Endothelial cell of coronary artery (primary cell): ENCODE data around the gene SEPTIN5. TPM values are rescaled to one million over a fixed set of nuclear protein-coding genes. Genes with fewer than 3 reads are reported as not detected.

Experiments
- total RNA-seq: library from RNA; depleted of rRNA; stranded (reverse); fragments of >200 nt; gene quantifications from 2 replicates; pipeline ENCODE4 v1.2.3, GENCODE V29; 2014

SEPTIN5 gene
- 14.2 and 26.4 TPM in 2 replicates for total RNA-seq

DNA sequence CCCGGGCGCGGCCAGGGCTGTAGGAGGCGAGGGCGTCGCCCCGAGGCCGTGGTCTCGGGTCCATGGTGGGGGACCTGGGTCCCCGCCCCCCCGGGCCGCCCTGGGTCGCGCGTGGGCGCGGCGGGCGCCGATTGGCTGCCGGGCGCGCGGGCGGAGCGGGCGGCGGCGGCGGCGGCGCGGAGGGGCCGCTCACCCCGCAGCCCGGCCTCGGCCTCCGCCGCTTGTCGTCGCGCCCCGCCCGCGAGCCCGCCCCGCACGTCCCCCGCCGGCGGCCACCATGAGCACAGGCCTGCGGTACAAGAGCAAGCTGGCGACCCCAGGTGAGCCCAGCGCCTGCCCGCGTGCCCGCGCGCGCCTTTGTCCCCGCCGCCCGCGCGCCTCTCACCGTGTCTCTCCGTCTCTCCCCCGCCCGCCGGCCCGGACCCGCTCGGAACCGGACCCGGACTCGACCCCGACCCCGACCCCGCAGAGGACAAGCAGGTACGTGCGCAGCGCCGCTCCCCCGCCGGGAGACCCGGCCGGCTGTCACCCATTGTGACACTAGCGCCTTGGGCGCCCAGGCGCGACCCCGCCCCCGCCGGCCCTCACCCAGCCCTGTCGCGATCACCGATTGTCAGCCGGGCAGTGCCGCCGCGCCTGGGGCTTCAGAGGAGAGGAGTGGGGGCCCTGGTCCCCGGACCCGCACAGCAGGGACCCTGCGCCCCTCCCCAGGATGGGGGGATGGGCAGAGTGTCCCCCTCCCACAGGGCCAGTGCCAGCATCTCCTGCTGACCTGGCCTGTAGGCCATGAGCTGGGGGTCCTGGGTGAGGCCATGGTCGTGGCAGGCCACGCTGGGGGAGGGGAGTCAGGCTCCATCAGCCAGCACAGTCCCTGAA, at the start of gene SEPTIN5:
TSS of gene SEPTIN5 (plus strand) at position 192 of the 876 bp plus-strand sequence. CDS start at position 278, 86 bp downstream.

DNA sequence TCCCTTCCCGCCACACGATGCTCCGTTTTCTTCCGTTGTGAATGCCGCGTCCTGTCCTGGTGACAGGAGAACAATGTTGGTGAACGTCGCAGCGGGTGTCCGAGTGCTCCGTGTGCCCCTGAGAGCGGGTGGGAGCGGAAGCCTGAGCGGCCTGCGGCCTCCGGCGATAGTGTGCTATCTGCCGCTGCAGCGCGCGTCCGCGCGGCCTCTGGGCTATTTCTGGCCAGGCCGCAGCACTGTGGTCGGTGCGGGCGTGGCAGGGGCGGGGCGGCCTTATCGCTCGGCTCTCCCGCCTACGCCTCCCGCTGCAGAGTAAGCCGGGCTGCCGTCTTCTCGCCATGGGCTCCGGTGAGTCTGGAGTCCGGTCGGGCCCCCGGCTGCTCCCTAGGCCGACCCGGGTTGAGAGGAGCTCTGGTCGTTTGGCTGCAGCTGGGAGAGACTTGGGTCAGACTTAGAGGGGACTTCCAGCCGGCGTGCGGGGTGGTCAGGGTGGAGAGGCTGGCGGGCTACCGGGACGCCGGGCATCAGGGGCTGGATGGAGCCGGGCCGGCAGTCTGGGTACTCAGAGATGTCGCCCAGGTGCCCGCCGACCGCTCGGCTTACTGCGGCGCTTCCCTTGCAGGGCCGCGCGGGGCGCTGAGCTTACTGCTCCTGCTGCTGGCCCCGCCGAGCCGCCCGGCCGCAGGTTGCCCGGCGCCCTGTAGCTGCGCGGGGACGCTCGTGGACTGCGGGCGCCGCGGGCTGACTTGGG, 9.1 kb downstream of the SEPTIN5 start, which contains the start of gene GP1BB:
TSS of gene GP1BB (plus strand) at position 308 of the 751 bp plus-strand sequence. CDS start at position 339, 31 bp downstream.

DNA sequence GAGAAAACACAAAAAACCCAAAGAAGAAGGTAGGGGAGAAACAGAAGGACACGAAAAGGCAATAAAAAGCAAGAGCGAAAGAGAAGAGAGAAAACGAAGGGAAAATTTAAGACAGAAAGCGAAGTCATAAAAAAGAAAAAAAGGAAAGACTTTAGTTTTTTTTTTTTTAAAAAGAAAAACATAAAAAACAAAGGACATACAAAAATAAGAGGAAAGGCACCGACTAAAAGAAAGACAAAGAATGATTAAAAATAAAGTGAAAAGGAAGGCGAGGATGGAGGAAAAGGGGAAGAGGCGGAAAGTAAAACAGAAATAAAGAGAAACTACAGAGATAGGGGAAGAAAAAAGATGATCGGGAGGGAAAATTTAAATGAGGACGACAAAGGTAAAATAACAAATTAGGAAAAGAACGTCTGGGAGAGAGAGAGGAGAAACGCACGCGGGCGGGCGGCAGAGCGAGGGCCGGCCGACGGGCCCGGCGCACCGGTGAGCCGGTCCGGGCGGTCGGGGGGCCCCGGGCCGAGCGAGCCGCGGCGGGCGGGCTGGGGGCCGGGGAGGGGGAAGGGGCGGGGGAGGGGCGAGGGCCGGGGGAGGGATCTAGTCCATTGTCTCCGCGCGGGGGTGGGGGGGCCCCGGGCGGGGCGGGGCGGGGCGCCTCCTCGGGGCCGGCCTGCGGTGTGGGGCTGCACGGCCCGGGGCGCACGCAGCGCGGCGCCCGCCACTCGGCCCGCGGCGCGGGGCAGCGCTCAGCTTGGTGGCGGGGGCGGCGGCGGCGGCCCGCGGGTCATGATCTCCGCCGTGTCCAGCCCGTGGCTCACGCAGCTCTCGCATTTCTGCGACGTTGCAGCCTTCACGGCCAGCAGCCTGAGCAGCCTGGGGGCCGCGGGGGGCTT, 46.0 kb downstream of the SEPTIN5 start, which contains the start of gene TBX1:
TSS of gene TBX1 (plus strand) at position 721 of the 893 bp plus-strand sequence. CDS start at position 787, 66 bp downstream.

Other genes with a start within 250 kb of the SEPTIN5 start
- 113 and 153 TPM in 2 replicates for gene UFD1, start 235.3 kb upstream of the SEPTIN5 start, total RNA-seq
- 12.5 and 35.9 TPM in 2 replicates for gene CDC45, start 234.6 kb upstream of the SEPTIN5 start, total RNA-seq
- 433 and 857 TPM in 2 replicates for gene CLDN5, start 190.1 kb upstream of the SEPTIN5 start, total RNA-seq
- 0.54 and 1.6 TPM in 2 replicates for gene GP1BB, start 9.0 kb downstream of the SEPTIN5 start, total RNA-seq
- 6.5 and 13.4 TPM in 2 replicates for gene TBX1, start 46.3 kb downstream of the SEPTIN5 start, total RNA-seq
- gene GNB1L, start 140.4 kb downstream of the SEPTIN5 start, total RNA-seq = 4.9 and 11.1 TPM in 2 replicates
- 12.5 and 26.2 TPM in 2 replicates for gene RTL10, start 140.4 kb downstream of the SEPTIN5 start, total RNA-seq
- 215 and 296 TPM in 2 replicates for gene COMT, start 227.3 kb downstream of the SEPTIN5 start, total RNA-seq
- gene TXNRD2, start 227.3 kb downstream of the SEPTIN5 start, total RNA-seq = 43.5 and 156 TPM in 2 replicates